ENCODE data around the gene NXPH2. TPM values are rescaled to one million over a fixed set of nuclear protein-coding genes. Genes with fewer than 3 reads are reported as not detected.

NXPH2 gene
- total RNA-seq, 4 donors from 2014 or later: not detected

GRCh38 chr2:138707392-138708074 is 72.7 kb downstream of the NXPH2 start:
- Histone ChIP-seq H3K27me3 (no peaks in the 10 kb centered on the region), H3K9me3 (no peaks in the 10 kb centered on the region), H3K4me3 (no peak overlapping the region), H3K27ac (peak overlapping the region in 1 of 4 donors; percentile 0), H3K4me1 (peaks cover 0 to 3% (median 0%) of the 10 kb centered on the region in 3 donors), H3K36me3 (no peaks in the 10 kb centered on the region)
- intact Hi-C loops (cut with DNase I): no loop called here
- TF ChIP-seq, protein P1, sequence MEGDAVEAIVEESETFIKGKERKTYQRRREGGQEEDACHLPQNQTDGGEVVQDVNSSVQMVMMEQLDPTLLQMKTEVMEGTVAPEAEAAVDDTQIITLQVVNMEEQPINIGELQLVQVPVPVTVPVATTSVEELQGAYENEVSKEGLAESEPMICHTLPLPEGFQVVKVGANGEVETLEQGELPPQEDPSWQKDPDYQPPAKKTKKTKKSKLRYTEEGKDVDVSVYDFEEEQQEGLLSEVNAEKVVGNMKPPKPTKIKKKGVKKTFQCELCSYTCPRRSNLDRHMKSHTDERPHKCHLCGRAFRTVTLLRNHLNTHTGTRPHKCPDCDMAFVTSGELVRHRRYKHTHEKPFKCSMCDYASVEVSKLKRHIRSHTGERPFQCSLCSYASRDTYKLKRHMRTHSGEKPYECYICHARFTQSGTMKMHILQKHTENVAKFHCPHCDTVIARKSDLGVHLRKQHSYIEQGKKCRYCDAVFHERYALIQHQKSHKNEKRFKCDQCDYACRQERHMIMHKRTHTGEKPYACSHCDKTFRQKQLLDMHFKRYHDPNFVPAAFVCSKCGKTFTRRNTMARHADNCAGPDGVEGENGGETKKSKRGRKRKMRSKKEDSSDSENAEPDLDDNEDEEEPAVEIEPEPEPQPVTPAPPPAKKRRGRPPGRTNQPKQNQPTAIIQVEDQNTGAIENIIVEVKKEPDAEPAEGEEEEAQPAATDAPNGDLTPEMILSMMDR (IDR thresholded peaks at IDR 0.05): no peak
- no peak for TF ChIP-seq POLR2A (IDR thresholded peaks at IDR 0.05)
- DNase-seq: no peak

DNA sequence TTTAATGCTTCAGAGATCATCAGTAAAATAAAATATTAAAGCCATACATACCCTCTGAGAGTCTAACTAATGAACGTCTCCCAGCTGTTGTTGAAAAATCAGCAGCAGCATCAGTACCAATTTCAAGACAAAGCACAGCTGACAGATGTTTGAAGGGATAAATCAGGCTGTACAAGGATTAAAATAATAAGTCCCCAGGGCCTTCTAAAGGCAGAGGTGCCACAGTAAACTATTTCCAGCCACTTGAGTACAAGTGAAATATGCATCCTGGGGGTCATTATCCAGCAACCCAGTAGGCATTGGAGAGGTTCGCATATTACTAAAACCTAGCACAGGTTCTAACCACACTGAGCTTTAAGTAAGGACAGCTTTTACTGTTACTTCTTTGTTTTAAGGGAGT is 76.9 kb downstream of the NXPH2 start:
- no peaks in the 10 kb centered on the region for H3K9me3 ChIP-seq
- intact Hi-C loops (cut with DNase I): no loop called here
- no peak for DNase-seq

DNA sequence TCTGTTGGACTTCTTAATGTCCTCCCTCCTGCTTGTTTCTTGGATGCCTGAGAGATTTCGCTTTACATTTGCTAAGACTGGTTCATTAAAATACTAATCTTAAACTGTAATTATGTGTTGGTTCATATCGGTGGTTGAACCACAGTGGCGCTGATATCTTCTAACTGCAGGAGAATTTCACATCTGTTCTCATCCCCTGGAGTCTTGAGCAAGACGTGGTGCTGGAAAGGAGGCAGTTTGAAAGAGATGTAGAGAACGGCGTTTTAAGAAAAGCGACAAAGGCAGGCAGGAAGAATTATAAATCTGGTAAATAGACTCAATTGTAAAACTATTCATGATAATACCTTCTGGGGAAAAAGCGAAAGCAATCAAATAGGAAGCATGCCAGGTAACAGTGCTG is 79.5 kb downstream of the NXPH2 start:
- no peak overlapping the region for H3K27ac ChIP-seq
- intact Hi-C loops (cut with DNase I): no loop called here
- H3K27me3 ChIP-seq: no peaks in the 10 kb centered on the region
- no peak overlapping the region for H3K4me3 ChIP-seq
- H3K36me3 ChIP-seq: no peaks in the 10 kb centered on the region
- H3K9me3 ChIP-seq: no peaks in the 10 kb centered on the region
- H3K4me1 ChIP-seq: no peaks in the 10 kb centered on the region
- 76 to 87% methylated on average over 8 of the region's 8 CpGs for WGBS, 2 donors
- DNase-seq: no peak
- TF ChIP-seq POLR2A (IDR thresholded peaks at IDR 0.05): no peak

More for the DNA sequence above, 76.9 kb downstream of the NXPH2 start:
- Histone ChIP-seq H3K4me3 (no peak overlapping the region), H3K27me3 (no peaks in the 10 kb centered on the region), H3K4me1 (no peaks in the 10 kb centered on the region), H3K36me3 (no peaks in the 10 kb centered on the region), H3K27ac (no peak overlapping the region)
- TF ChIP-seq POLR2A (IDR thresholded peaks at IDR 0.05): no peak
- TF ChIP-seq, protein P1 (IDR thresholded peaks at IDR 0.05): no peak
- WGBS, 2 donors: 71 to 76% methylated on average over 2 of the region's 2 CpGs

GRCh38 chr2:138699421-138699820 is 80.8 kb downstream of the NXPH2 start:
- Histone ChIP-seq H3K36me3 (no peaks in the 10 kb centered on the region), H3K4me3 (no peak overlapping the region), H3K27ac (no peak overlapping the region), H3K9me3 (no peaks in the 10 kb centered on the region), H3K4me1 (no peaks in the 10 kb centered on the region), H3K27me3 (no peaks in the 10 kb centered on the region)
- intact Hi-C loops (cut with DNase I): no loop called here
- no peak for TF ChIP-seq POLR2A (IDR thresholded peaks at IDR 0.05)
- TF ChIP-seq, protein P1 (IDR thresholded peaks at IDR 0.05): no peak
- 65 to 68% methylated on average over 8 of the region's 8 CpGs for WGBS, 2 donors
- DNase-seq: no peak

- Histone ChIP-seq H3K9me3 (no peaks in the 10 kb centered on the region), H3K4me1 (no peaks in the 10 kb centered on the region), H3K27ac (no peak overlapping the region), H3K36me3 (no peaks in the 10 kb centered on the region), H3K27me3 (no peaks in the 10 kb centered on the region), H3K4me3 (no peak overlapping the region)
- 84 to 85% methylated on average over 6 of the region's 6 CpGs for WGBS, 2 donors
- DNase-seq: no peak
- TF ChIP-seq, protein P1 (IDR thresholded peaks at IDR 0.05): no peak
- no peak for TF ChIP-seq POLR2A (IDR thresholded peaks at IDR 0.05)
- intact Hi-C loops (cut with DNase I): no loop called here
Measured at GRCh38 chr2:138698428-138698827, 81.8 kb downstream of the NXPH2 start.

DNA sequence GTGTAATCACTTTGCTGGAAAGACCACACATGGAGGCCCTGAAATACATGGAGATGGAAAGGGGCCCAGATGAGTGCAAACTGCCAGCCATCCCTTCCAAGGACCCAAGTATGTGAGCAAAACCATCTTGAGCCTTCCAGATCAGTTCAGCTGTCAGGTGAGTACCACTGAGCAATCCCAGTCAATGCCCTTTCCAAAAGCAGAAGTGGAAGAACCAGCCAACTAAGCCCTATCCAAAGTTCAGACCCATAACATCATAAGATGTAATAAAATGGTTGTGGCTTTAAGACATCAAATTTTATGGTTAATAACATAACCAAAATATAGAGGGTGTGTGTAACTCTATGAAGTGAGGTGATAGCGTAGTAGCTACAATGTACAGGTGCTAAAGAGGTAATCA is 88.5 kb downstream of the NXPH2 start:
- 93 to 100% methylated on average over 1 of the region's 1 CpG for WGBS, 2 donors
- DNase-seq: no peak
- no peak overlapping the region for H3K4me3 ChIP-seq

More for the DNA sequence above, 88.5 kb downstream of the NXPH2 start:
- H3K27me3 ChIP-seq: no peaks in the 10 kb centered on the region
- no peaks in the 10 kb centered on the region for H3K36me3 ChIP-seq
- no peaks in the 10 kb centered on the region for H3K9me3 ChIP-seq
- intact Hi-C loops (cut with DNase I): no loop called here
- H3K4me1 ChIP-seq: no peaks in the 10 kb centered on the region
- no peak for TF ChIP-seq POLR2A (IDR thresholded peaks at IDR 0.05)
- TF ChIP-seq, protein P1 (IDR thresholded peaks at IDR 0.05): no peak
- no peak overlapping the region for H3K27ac ChIP-seq

All from esophagus squamous epithelium (tissue), 5 donors.